Thyroid gland (tissue), 4 donors: ENCODE data around the gene PSORS1C1. TPM values are rescaled to one million over a fixed set of nuclear protein-coding genes. Genes with fewer than 3 reads are reported as not detected.
A peak's percentile ranks its signal among the peaks of the same experiment; 100 is the strongest.

Experiments used
- DNase-seq, 2 donors: peaks; one replicate each; pipeline ENCODE4 v3.0.0-alpha.2; 2019
- H3K27ac ChIP-seq, 3 donors: fragments of 200-600 bp; sonication (generic); 1 replicate in 2 of 3; 2 replicates in 1 of 3; pipeline ENCODE4 v1.5.1; 2016 to 2019; ENCODE audit warnings: mild to moderate bottlenecking in 1 of 3, moderate library complexity in 1 of 3
- H3K27me3 ChIP-seq: fragments of 200-600 bp; sonication (generic); one replicate; pipeline ENCODE4 v1.5.1; 2019
- H3K36me3 ChIP-seq, 2 donors: fragments of 200-600 bp; sonication (generic); one replicate each; pipeline ENCODE4 v1.5.1; 2016 to 2019
- H3K4me1 ChIP-seq, 2 donors: fragments of 200-600 bp; sonication (generic); one replicate each; pipeline ENCODE4 v1.5.1; 2017 to 2019
- H3K4me3 ChIP-seq, 3 donors: fragments of 200-600 bp; sonication (generic); replicated peaks in 1 of 3; 1 replicate in 2 of 3; 2 replicates in 1 of 3; pipeline ENCODE4 v1.5.1; 2016; ENCODE audit warnings: mild to moderate bottlenecking in 1 of 3
- H3K9me3 ChIP-seq: fragments of 200-600 bp; sonication (generic); one replicate; pipeline ENCODE4 v1.5.1; 2017
- CTCF ChIP-seq, 6 experiments: fragments of 200-600 bp in 3 of 6; fragments of 450-650 bp in 3 of 6; sonication (generic) in 3 of 6; IDR thresholded peaks; one replicate each; pipeline ENCODE4 v1.5.1; 2016 to 2019; ENCODE audit warnings: antibody characterized with exemption in 6 of 6, mild to moderate bottlenecking in 2 of 6, inconsistent platforms in 1 of 6, moderate library complexity in 1 of 6
- POLR2A ChIP-seq, 2 donors: fragments of 450-650 bp; IDR thresholded peaks; one replicate each; pipeline ENCODE4 v1.6.1; 2017; ENCODE audit warnings: antibody characterized with exemption in 2 of 2, mild to moderate bottlenecking in 2 of 2, moderate library complexity in 1 of 2
- WGBS, 2 donors: methylation state at CpG; one replicate each; pipeline ENCODE4 v1.1.5; 2017; 5-methylcytosine and 5-hydroxymethylcytosine counted together
- intact Hi-C: fragments of 100-400 bp; cut with DNase I; formaldehyde crosslinking; loops from one replicate; pipeline ENCODE4 v1.15.1; 2023
- total RNA-seq, 4 donors: library from RNA; depleted of rRNA; stranded (reverse); fragments of >200 nt; gene quantifications; one replicate each; pipeline ENCODE4 v1.2.3, GENCODE V29; 2016

The PSORS1C1 gene
- total RNA-seq, 4 donors from 2014 or later: 1.6 to 3.8 (median 2.4) TPM

GRCh38 chr6:31081872-31082271 lies 32.7 kb upstream of the PSORS1C1 start:
- DNase-seq: peak in 1 of 2 donors; percentile 56
- H3K27ac ChIP-seq: peak overlapping the region in 2 of 3 donors; percentile 29 to 62
- WGBS, 2 donors: 69 to 70% methylated on average over 6 of the region's 6 CpGs
- H3K4me1 ChIP-seq: peaks cover 0 to 4% of the 10 kb centered on the region in 2 donors
- H3K4me3 ChIP-seq: no peak overlapping the region
- no peaks in the 10 kb centered on the region for H3K36me3 ChIP-seq
- TF ChIP-seq POLR2A (IDR thresholded peaks at IDR 0.05) (no peak), CTCF (IDR thresholded peaks at IDR 0.05) (no peak)
- H3K27me3 ChIP-seq: no peaks in the 10 kb centered on the region
- intact Hi-C loops: loop anchor here (5.0 to 10.0 kb wide), 3 partner anchors 165 to 337 kb away; partner anchors contain the start of genes FLOT1 and IER3
- no peaks in the 10 kb centered on the region for H3K9me3 ChIP-seq

- no peaks in the 10 kb centered on the region for H3K27me3 ChIP-seq
- TF ChIP-seq CTCF (IDR thresholded peaks at IDR 0.05) (peak in 2 of 6 experiments; percentile 13 to 16), POLR2A (IDR thresholded peaks at IDR 0.05) (no peak)
- no peak overlapping the region for H3K27ac ChIP-seq
- no peak for DNase-seq
- no peak overlapping the region for H3K4me3 ChIP-seq
- peaks cover 4% of the 10 kb centered on the region in 2 donors for H3K4me1 ChIP-seq
- intact Hi-C loops: loop anchor here (5.0 to 10.0 kb wide), 3 partner anchors 167 to 339 kb away; partner anchors contain the start of genes FLOT1 and IER3
- 68 to 71% methylated on average over 8 of the region's 8 CpGs for WGBS, 2 donors
- no peaks in the 10 kb centered on the region for H3K9me3 ChIP-seq
- H3K36me3 ChIP-seq: no peaks in the 10 kb centered on the region
Observed at GRCh38 chr6:31083742-31084354, 30.8 kb upstream of the PSORS1C1 start.

- TF ChIP-seq POLR2A (IDR thresholded peaks at IDR 0.05) (no peak), CTCF (IDR thresholded peaks at IDR 0.05) (no peak)
- WGBS, 2 donors: 53 to 68% methylated on average over 7 of the region's 7 CpGs
- intact Hi-C loops: loop anchor here (10.0 kb wide), 2 partner anchors 252 to 342 kb away; partner anchors contain the start of genes FLOT1 and IER3
Observed at GRCh38 chr6:31086788-31087440, 27.7 kb upstream of the PSORS1C1 start.

GRCh38 chr6:31087494-31088089 lies 27.0 kb upstream of the PSORS1C1 start:
- H3K27ac ChIP-seq: no peak overlapping the region
- DNase-seq: peak; percentile 85 to 88
- WGBS, 2 donors: 11 to 13% methylated on average over 14 of the region's 14 CpGs
- H3K27me3 ChIP-seq: no peaks in the 10 kb centered on the region
- H3K9me3 ChIP-seq: no peaks in the 10 kb centered on the region
- peaks cover 0 to 4% of the 10 kb centered on the region in 2 donors for H3K4me1 ChIP-seq
- no peak overlapping the region for H3K4me3 ChIP-seq
- TF ChIP-seq POLR2A (IDR thresholded peaks at IDR 0.05) (no peak), CTCF (IDR thresholded peaks at IDR 0.05) (peak in 5 of 6 experiments; percentile 70 to 85 (median 78))
- intact Hi-C loops: loop anchor here (10.0 kb wide), 2 partner anchors 253 to 343 kb away; partner anchors contain the start of genes FLOT1 and IER3
- H3K36me3 ChIP-seq: no peaks in the 10 kb centered on the region

More at GRCh38 chr6:31086788-31087440, 27.7 kb upstream of the PSORS1C1 start:
- DNase-seq: no peak
- Histone ChIP-seq H3K4me1 (peaks cover 0 to 4% of the 10 kb centered on the region in 2 donors), H3K27me3 (no peaks in the 10 kb centered on the region), H3K36me3 (no peaks in the 10 kb centered on the region), H3K4me3 (no peak overlapping the region), H3K9me3 (no peaks in the 10 kb centered on the region), H3K27ac (no peak overlapping the region)
